Activated T-helper 1 cell treated with anti-CD3 and anti-CD28 coated beads, Interleukin-2, amount 50 U/mL, for 16 hours (primary cell): Measurements from ENCODE around the gene TOM1L2.
"Not testable (repeated sequence)": the region's sequence is repeated elsewhere in the genome, so short reads cannot be mapped to it uniquely, and the experiment has no call there.

ENCODE experiments used
- DNase-seq, 2 donors: peaks; one replicate each; pipeline ENCODE4 v3.0.0-alpha.2; 2020; ENCODE audit warnings: low read depth in 1 of 2, low spot score in 1 of 2

TOM1L2 gene

DNA sequence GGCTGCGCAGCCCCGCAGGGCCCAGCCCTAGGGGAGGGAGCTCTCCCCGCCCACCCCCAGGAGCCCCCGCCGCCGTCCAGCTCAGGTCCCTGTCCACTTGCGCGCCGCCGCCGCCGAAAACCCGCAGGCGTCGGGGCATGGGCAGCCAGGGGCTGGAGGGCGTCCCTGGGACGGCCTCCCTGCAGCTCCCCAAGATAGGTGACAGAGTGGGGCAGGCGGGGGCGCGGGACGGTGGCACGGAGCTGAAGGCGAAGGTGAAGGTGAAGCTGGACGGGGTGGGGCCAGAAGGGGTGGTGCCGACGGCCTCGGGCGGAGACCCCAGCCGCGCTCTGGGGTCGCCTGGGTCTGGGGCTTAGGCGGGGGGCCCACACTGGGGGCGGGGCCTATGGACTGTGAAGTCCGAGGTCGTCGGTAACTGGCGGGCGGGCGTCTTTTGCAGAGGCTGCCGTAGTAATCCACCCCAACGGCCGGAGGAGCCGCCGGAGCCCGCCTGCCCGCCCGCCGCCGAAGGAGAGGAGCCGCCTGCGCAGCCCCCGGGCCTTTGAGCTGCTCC is 162.6 kb downstream of the TOM1L2 start:
- DNase-seq = no peak

DNA sequence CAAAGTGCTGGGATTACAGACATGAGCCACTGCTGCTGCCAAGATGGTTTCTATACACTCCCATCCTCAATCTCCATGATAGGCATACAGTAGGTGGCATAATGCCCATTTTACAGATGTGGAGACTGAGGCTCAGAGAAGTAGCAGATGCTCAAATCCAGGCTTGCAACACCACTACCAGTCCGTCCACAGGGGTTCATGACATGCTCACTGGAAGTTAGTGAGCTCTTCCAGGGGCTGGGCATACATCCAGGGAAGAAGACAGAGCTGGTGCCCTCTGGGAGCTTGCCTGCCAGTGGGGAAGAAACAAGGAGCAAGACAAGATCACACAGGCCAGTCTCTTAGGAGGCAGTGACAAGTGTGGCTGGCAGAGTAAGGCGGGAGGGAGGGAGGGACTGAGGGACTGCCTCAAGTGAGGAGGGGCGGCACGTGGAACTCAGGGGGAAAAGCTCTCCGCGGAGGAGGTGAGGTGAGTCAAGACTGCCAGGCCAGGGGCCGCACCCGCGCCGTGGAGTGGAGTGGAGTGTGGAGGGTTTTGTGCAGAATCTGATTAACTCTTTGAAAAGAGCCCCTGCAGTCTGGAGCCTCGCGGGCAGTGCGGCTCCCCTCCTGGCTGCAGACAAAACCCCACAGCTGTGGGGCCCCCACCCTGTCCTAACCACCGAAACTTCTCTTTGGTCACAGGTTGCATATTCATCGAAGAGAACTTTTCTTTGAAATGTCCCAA is 163.3 kb downstream of the TOM1L2 start:
- DNase-seq = no peak

DNA sequence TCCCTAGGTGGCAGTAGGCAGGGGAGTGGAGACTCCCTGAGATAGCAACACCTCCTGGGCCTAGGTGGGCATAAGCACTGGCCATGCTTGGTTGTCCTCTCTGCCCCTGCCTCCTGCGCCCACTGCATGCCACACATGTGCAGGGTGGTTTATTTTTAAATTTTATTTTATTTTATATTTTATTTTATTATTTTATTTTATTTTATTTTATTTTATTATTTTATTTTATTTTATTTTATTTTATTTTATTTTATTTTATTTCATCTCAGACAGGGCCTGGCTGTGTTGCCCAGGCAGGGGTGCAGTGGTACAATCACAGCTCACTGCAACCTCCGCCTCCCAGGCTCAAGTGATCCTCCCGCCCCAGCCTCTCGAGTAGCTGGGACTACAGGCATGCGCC is 164.0 kb downstream of the TOM1L2 start:
- DNase-seq = not testable (repeated sequence)

DNA sequence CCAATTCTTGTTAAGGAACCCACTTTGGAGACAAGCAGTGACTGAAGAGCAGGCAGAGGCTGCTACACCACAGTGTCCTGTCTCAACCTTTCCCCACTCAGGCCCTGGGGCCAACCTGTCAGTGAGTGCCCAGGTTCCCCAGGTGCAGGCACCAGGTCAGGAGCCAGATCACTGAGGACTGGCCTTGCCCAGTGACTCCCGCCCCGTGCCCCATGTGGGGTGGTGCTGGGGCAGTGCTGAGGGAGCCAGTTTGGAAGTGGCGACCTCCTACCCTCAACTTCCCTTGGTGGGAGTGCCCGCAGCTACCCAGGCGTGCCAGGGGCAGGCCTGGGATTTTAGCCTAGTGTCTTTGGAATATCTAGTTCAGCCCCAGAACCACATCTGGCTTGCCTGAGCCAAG is 164.8 kb downstream of the TOM1L2 start:
- DNase-seq = no peak

DNA sequence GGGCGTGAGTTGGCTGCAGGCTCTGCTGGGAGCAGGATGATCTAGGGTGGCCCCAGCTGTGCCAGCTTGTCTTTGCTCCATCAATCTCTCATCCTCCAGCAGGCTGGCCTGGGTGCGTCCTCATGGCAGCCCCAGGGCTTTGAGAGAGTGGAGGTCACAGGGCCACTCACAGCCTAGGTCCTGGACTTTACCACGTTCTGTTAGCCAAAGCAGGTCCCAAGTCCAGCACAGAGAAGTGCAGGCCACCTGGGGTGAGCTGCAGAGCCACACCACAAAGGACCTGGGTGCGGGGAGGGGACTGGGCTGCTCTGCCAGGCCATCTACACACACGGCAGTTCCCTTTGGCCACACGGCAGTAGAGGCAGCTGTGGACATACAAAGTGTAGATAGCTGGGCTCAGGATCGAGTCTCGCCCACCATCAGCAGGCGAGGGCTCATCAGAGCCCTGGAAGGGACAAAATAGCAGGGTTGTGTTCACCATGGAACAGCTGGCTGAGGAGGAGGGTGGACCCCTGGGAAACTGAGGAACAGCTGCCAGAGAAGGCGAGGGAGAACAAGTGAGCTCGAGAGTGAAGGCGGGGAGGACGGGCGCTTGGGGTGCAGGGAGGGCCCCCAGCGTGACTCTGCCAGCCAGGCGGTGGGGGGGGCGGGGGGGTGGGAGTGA is 165.5 kb downstream of the TOM1L2 start:
- no peak for DNase-seq

DNA sequence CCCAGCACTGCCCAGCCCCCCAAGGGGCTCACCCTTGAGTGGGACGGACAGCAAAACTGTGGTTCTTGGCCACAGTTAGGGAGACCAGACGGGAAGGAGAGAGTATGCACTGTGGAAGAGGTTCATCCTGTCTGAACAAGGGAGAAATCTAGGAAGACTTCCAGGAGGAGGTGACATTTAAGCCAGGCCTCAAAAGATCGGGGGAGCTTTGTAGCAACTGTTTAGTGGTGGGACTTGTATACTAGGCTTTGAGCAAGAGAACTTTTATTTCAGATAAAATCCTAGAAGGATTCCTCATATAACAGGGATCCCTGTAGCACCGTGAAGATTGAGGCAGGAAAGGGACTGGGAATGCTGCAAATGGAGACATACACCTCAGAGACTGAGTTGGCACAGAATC is 166.2 kb downstream of the TOM1L2 start:
- DNase-seq = no peak

DNA sequence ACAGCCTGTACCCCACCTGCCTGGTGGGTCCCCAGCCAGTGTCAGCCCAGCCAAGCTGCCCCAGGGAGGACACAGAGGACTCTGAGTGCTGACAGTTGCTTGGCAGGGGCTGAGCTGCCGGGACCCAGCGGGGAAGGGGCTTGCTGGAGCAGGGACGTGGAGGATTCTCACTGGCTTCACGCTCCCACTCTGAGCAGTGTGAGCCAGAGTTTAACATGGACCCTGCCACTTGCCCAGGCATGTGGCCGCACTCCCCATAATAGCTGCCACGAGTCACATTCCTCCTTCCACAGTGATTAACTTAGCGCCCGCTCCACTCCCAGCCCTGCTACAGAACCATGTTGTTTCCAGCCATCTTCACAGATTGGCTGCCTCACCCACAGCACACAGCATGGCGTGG is 166.6 kb downstream of the TOM1L2 start:
- DNase-seq = no peak

DNA sequence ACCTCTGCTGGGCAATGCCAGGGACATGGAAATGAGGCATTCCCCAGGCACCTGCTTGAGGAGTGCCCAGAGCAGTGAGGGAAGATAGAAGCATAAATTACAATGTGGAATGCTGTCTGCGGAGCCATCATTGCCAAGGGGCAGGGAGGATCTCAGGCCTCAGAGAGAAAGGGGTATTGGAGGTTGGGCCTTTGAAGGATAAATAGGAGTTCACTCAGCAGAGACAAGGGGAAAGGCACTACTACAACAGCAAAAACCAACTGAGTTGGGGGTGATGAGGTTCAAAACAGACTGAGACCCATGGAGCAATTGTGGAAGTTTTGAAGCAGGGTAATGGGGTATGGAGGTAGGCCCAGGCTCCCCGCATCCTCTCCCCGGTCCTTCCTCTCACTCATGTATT is 168.2 kb downstream of the TOM1L2 start:
- no peak for DNase-seq

DNA sequence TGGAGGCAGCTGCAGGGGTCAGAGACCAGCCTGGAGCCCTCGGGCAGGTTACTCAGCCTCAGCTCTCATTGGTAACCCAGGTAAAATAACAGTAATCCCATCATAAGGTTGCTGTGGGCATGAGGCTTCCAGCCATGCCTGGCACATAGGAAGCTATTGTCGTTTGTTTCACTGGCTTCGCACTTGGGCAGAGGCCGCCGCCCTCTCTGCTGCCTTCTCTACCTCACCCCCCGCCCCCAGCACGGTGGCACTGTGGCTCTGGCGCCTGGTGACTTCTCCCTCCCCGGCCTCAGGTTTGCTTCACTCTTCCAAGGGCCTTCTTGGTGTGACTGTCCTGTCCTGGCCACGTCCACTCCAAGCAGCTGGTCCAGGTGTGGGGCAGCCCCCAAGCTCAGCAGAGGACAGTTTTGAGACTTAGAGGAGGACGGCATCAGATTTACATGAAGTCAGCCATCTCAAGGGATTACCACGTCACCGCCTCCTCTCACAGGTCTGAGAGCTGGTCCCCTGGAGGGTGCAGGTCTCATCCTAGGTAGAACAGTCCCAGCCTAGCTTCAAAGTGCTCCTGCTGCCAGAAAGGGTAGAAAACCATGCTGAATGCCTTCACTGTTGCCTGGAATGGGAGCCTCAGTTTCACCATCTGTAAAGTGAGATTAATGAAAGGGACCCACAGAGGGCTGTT is 170.3 kb downstream of the TOM1L2 start:
- no peak for DNase-seq

DNA sequence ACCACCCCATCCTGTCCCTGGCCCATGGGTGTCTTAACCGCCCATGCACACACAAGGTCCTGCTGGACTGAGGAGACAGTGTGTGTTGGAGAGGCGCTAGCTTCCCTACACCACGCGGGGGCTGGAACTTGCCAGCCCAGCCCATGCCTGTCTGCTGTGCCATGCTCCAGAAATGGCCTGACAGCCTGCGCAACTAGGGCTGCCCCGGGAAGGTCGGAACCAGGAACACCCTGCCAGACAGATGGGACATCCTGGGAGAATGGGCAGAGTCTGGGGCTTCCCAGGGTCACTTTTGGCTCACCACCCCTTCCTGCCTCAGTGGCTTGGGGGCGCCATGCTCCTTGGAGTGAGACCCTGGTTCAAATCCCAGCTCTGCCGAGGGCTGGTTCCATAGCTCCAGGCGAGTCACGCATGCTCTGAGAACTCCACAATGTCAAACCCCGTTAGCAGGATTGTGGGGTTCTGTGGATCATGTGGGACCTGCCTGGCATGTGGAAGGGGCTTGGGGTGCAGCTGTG is 171.6 kb downstream of the TOM1L2 start:
- DNase-seq = no peak

DNA sequence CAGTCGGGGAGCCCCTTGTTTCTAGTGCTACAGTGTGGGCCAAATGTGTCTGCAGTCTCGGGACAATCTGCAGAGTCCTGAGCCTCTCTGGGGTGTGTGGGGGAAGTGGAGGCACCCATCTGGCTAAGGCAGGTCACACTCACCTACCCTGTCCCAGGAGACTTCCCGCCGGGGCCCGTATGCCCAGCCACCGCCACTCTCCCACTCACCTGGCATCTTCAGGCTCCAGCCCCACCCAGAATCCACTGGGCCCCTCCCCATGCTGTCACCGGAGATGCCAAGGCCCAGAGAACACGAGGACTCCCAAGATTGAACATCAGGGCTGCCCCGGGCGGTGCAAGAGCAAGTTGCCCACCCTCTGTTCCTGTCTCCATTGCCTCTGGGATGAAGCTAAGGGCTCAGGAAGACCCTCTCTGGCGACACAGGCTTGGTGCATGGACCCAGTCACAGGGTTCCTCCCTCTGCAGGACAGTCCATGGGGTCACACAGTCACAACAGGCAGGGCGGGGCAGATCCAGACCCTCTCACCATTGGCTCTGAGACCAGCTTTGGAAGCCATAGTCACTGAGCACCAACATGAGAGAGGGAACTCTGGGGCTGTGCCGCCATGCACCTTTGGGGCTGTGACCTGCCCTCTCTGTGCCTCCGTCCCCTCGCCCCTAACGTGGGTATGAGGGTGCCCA is 173.5 kb downstream of the TOM1L2 start:
- DNase-seq = no peak

DNA sequence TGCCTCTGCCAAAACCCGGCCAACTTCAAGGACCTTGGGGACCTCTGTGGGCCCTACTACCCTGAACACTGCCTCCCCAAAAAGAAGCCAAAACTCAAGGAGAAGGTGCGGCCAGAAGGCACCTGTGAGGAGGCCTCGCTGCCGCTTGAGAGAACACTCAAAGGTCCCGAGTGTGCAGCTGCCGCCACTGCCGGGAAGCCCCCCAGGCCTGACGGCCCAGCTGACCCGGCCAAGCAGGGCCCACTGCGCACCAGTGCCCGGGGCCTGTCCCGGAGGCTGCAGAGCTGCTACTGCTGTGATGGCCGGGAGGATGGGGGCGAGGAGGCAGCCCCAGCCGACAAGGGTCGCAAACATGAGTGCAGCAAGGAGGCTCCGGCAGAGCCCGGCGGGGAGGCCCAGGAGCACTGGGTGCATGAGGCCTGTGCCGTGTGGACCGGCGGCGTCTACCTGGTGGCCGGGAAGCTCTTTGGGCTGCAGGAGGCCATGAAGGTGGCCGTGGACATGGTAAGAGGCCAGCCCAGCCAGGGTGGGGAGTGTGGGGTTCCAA is 174.1 kb downstream of the TOM1L2 start:
- DNase-seq = no peak

DNA sequence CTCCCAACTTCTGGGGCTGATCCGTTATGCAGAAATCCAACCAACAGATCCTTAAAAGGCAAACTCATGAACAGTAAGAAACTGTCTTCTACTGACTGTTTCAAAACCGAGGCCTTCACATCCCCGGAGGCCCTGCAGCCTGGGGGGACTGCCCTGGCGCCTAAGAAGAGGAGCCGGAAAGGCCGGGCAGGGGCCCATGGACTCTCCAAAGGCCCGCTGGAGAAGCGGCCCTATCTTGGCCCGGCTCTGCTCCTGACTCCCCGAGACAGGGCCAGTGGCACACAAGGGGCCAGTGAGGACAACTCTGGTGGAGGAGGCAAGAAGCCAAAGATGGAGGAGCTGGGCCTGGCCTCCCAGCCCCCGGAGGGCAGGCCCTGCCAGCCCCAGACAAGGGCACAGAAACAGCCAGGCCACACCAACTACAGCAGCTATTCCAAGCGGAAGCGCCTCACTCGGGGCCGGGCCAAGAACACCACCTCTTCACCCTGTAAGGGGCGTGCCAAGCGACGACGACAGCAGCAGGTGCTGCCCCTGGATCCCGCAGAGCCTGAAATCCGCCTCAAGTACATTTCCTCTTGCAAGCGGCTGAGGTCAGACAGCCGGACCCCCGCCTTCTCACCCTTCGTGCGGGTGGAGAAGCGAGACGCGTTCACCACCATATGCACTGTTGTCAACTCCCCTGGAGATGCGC is 174.9 kb downstream of the TOM1L2 start:
- DNase-seq = no peak

DNA sequence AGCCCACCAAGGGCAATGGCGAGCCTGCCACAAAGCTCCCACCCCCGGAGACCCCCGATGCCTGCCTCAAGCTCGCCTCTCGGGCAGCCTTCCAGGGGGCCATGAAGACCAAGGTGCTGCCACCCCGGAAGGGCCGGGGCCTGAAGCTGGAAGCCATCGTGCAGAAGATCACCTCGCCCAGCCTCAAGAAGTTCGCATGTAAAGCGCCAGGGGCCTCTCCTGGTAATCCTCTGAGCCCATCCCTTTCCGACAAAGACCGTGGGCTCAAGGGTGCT is 175.5 kb downstream of the TOM1L2 start:
- DNase-seq = no peak

DNA sequence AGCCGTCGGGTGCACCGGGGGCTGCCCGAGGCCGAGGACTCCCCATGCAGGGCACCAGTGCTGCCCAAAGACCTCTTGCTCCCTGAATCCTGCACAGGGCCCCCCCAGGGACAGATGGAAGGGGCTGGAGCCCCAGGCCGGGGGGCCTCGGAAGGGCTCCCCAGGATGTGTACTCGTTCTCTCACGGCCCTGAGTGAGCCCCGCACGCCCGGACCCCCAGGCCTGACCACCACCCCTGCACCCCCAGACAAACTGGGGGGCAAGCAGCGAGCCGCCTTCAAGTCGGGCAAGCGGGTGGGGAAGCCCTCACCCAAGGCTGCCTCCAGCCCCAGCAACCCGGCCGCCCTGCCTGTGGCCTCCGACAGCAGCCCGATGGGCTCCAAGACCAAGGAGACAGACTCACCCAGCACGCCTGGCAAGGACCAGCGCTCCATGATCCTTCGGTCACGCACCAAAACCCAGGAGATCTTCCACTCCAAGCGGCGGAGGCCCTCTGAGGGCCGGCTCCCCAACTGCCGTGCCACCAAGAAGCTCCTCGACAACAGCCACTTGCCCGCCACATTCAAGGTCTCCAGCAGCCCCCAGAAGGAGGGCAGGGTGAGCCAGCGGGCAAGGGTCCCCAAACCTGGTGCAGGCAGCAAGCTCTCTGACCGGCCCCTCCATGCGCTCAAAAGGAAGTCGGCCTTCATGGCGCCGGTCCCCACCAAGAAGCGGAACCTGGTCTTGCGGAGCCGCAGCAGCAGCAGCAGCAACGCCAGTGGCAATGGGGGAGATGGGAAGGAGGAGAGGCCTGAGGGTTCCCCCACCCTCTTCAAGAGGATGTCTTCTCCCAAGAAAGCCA is 176.0 kb downstream of the TOM1L2 start:
- DNase-seq = no peak

DNA sequence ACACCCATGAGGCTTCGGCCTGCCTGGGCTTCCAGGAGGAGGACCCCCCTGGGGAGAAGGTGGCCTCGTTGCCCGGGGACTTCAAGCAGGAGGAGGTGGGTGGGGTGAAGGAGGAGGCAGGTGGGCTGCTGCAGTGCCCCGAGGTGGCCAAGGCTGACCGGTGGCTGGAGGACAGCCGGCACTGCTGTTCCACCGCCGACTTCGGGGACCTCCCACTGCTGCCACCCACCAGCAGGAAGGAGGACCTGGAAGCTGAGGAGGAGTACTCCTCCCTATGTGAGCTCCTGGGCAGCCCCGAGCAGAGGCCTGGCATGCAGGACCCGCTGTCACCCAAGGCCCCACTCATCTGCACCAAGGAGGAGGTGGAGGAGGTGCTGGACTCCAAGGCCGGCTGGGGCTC is 176.9 kb downstream of the TOM1L2 start:
- DNase-seq = no peak

DNA sequence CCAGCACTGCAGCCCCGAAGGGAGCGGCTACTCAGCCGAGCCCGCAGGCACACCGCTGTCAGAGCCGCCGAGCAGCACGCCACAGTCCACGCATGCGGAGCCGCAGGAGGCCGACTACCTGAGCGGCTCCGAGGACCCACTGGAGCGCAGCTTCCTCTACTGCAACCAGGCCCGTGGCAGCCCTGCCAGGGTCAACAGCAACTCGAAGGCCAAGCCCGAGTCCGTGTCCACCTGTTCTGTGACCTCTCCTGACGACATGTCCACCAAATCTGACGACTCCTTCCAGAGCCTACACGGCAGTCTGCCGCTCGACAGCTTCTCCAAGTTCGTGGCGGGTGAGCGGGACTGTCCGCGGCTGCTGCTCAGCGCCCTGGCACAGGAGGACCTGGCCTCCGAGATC is 177.8 kb downstream of the TOM1L2 start:
- DNase-seq = no peak
